GM21390 (cell line): Measurements from ENCODE around the gene F13A1.

Source experiments
- ATAC-seq: cut with Tn5 transposase; IDR thresholded peaks from one replicate; pipeline ENCODE4 v1.9.1; 2021; ENCODE audit not compliant: unreplicated experiment

Gene F13A1

DNA sequence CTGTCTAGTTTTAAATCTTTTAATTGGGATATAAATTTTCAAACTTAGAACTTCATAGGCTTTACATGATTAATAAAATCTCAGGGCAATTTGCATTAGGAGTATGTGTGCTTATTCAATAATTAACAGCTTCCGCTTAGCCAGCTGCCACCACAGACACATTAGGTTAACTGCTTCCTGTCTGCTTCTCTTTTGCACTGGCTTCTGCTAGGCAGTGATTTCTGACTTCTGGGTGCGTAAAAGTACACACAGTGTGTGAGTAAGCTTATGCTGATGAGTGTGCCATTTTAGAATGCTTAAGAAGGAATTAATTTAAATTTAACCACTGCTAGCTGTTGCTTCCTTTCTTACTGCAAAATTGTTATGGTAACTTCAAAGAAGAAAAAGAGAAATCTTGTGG is 73.9 kb downstream of the F13A1 start:
- peak; percentile 69 for ATAC-seq

DNA sequence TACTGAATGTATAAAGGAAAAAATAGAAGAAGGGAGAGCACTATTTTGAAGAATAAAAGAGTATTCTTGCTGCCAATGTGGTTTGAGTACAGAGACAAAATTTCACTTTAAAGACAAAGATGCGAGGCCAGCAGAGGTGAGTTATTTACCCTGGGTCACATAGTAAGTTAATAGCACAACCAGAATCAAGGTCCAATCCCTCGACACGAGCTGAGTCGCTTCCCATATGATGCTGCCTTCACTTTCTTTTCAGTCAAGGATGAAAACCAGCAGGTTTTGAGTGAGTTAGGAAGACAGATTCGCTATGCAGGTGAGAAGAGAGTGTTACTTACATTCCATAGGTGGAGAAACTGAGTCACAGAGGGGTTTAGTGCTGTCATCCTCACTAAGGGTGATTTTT is 75.8 kb downstream of the F13A1 start:
- ATAC-seq: no peak

DNA sequence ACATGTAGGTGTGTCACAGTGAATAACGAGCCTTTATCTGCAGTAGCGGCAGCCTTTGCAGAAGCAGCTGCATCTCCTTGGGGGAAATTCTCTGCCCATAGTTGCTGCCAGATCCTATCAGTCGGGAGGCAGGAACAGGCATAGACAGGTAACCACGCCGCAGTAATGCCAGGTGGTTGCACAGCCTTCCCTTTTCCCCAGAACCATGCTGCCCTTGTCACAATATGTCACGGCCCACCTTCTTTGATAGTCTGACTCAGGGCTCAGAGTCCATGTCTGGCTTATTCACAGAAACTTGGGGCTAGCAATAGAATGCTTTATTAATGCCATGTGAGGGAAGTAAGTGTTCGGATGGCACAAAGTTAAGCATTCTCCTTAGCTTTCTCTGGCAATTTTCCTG is 76.6 kb downstream of the F13A1 start:
- no peak for ATAC-seq

DNA sequence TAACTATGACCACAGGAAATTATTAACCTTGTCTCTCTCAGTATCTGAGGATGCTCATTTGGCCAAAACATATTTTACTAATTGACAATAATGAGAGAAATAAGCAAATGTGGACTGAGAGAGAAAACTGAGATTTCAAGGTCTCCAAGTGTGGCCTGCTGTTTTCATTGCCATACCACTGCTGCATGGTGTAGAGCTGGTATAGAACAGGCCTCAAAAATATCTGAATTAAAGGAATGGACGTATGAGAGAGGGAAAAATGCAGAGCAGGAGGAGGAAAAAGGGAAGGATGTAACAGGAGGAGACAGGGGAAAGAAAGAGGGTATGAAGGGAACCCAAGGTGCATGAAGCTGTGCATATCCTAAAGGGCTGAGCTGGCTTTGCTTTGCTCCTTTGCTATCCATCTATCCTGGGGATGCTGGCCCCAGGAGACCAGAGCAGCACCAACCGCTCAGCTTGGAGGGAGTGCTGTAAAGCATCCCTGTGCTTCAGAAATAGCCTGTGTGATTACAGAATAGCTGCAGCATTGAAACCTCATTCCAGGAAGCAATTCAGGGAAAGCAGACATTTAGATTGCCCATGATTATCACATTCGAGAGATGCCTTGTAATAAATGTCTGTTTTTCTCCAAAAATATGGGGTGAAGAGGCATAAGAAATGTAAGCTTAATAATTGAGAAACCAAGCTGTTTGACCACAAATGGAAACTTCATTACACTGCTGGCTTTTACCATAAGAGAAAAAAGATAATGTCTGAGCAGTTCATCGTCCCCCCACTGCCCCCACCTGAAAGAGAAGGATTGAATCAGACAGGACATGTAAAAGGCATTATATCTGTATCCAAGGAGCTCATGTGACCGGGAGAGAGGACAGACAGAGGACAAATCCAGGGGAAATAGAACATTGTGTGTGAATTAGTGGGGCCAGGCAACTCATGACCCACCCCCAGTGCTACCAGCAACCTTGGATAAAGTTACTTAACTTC is 80.6 kb downstream of the F13A1 start:
- ATAC-seq: no peak

DNA sequence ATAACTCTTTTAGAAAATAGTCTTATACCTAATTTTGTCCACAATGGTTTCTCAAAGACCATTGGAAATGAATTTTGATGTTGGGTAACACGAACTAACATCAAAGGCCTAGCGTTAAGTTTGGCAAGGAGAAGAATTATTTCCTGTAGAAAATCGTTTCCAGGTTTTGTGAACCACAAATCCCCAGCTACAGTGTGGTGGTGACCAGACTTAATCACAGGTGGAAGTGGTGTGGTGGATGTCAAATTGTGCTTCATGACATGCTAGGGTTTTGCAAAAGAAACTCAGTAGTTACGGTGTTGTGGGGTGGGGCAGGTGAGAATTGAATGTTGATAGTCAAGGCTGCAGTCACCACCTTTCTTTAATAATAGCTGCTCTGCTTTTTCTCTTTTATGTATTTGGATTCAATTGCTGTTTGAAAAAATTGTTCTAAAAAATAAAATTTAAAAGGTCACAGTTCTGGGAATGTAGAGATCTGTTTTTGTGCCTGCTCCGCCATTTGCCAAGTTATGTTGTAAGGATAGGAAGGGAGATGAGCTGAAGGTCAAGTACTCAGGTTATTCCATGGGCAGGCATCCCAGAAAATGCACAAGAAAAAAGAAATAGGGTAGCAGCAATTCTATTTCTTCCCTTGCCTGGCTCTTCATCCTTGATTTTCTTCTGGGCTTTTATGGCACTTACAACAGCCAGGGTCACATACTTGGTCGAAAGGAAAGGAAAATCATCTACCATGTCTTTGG is 83.6 kb downstream of the F13A1 start:
- no peak for ATAC-seq

DNA sequence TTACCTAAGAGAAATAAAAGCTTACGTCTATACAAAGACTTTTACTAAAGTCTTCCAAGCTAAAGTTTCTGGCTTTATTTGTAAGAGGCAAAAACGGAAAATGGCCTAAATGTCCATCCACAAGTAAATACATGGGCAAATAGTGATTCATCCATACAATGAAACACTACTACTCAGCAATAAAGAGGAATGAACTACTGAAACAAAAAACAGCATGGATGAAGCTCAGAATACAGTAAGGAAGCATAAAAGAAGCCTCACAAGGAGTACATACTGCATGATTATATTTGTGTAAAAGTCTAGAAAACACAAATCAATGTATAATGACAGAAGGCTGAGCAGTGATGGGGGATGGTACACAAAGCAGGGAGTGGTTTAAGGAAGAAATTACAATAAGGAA is 84.7 kb downstream of the F13A1 start:
- no peak for ATAC-seq

DNA sequence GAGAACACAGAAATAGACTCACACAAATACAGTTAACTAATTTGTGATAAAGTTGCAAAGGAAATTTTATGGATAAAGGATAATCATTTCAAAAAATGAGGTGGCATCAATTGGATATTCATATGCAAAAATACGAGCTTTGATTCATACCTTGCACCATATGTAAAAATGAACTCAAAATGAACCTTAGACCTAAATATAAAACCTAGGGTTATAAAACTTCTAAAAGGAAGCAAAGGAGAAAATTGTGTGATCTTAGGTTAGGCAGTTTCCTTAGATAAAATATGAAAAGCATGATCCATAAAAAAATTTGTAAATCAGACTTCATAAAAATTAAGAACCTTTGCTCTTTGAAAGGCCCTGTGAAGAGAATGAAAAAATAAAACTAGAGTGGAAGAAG is 85.5 kb downstream of the F13A1 start:
- ATAC-seq: no peak

DNA sequence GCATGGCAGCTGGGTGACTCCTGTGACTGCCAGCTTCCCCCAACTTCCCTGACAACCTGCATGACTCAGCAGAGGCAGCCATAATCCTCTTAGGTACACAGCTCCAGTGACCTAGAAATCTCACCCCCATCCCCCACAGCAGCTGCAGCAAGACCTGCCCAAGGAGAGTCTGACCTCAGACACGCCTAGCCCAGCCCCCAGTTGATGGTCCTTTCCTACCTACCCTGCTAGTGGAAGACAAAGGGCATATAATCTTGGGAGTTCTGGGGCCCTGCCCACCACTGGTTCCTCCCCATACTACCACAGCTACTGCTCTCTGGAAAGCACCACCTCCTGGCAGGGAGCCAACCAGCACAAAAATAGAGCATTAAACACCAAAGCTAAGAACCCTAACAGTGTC is 90.2 kb downstream of the F13A1 start:
- ATAC-seq: no peak

DNA sequence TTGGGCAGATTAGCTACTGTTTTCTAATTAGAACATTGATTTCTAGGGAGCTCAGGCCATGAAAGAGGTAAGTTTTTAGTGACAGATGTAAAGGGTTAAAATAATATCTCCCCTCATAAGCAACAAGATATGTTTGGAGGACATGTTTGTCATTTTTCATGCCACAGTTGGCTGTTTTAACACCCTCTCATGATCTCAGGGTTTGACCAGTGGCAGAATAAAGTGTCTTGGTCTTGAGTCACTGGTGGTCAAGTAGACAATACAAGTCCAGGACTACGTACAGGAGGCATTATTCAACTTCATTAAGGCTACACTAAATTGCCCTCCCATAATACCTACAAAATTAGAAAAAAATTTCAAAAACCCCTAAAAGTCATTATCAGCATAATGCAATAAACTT is 92.6 kb downstream of the F13A1 start:
- no peak for ATAC-seq

DNA sequence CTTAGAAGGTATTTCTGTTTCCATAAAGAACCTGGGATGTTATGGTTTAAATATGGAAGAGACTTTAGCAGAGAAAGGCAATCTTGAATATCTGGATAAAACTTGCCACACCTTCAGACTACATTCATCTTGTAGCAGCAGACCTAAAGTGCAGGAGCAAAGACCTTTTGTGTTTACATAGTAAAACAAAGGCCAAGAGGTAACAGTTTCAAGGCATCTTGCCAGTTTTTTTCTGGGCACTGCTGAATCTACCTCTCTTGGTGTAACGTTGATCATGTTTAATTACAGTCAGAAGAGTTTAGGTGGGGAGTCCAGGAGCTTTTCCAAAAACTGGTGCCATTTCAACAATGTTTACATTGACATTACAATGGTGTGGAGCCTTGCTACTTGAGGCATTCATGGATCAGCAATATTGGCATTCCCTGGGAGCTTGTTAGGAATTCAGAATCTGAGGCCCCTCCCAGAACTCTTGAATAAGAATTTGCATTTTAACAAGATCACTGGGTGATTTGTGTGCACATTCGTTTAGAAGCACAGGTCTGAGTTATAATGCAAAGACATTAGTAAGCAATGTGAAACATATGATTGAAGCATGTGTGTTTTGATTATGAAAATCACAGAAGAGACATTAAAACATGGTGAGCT is 94.5 kb downstream of the F13A1 start:
- ATAC-seq: no peak

DNA sequence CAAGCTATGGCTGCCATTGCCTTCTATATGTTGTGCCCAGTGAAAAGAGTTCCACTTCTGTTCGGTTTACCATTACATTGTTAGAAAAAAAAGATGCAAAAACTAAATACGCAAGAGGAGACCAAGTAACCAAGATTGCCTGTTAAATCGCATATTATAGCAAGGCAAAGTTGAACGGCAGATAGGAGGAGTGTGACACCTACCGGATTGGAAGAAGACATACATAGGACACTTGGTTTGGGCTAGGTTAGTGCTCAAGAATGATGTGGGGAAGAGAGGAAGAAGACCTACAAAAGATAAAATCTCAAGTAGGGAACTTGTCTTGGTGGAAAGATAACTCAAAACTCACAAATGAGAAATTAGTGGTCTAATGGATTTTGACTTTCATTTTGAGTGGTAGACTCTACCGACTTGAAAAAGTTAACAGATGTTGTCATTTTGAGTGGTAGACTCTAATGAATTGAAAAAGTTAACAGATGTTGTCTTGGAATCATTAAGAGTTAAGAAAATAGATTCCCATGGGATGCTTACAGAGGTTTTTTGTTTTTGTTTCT is 95.5 kb downstream of the F13A1 start:
- ATAC-seq: no peak

DNA sequence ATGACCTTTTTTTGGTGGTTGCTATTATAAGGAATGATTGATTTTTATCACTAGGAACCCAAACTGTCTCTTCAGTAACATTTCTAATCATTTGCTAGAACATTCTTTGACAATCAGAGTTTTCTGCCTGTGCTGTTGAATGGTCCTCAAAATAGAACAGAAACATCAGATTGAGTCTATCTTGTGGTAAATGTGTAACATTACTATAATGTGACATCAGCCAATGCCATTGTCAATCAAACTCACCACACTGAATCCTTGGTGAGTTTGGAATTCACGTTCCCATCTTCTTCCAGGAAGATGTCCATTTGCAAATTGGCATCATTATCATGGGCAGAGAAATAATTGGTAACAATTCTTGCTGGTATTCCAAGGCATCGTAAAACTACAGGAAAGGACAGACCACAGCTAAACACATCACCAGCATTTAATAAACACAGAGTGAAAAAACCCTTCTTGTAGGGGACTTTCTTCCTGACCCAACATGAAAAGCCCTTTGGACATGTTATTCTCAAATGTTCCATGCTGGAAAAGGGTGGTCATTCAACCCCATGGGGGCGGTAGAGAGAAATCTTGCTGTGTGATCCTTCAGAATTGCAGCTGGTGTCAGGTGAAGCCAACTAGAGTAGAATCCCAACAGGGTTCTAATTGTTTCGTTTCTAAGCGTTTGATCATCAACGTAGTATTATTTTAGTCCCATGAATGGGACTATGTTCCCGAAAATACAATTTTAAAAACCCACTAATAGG is 98.5 kb downstream of the F13A1 start:
- ATAC-seq: no peak

DNA sequence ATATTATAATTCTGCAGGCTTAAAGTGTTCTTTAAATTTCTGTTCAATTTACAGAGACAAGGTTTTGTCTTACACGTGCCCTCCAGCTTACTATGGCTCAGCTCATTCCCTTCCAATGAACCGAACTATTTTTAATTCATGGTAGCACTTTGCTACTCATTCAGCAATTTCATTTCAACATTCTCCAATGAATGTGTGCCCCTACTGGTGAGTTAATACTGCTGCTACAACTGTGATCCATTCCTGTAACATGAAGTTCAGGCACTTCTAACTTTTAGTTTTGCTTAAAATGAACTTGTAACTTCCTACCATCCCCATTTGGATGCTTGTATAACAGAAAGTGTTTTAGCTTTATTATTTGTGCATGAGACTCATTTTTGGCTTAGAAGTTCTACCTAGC is 99.7 kb downstream of the F13A1 start:
- no peak for ATAC-seq

DNA sequence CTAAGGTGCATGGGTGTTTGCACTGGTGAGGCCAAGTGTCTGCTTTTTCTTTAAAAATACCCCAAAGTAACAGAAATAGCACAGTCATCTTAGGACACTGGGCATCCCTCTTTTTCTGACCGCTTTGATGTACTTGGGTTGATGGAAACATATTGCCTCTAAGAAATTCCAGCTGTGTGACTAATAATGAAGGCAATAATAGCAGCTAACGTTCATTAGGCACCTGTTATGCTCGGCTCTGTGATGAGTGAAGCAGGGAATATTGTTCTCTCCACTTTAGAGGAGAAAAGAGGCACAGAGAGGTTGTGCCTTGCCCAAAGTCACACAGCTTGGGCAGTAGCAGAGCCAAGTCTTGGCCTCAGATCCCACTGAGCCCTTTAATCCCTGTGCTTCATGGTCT is 100.7 kb downstream of the F13A1 start:
- ATAC-seq: no peak

DNA sequence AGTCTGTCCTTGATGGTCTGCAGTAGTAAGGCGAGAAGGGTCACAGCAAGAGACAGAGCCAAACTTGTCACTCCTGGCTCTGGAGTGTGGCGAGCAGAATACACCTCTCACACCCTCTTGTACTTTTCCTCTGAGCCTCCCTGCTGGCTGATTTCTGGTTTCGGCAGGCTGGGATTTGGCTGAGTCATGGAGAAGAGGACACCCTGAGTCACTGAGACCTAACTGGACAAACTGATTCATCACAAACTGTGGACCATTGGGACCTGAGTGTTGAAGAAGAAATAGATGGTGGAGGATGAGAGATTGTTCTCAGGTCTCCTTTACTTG is 101.7 kb downstream of the F13A1 start:
- no peak for ATAC-seq

DNA sequence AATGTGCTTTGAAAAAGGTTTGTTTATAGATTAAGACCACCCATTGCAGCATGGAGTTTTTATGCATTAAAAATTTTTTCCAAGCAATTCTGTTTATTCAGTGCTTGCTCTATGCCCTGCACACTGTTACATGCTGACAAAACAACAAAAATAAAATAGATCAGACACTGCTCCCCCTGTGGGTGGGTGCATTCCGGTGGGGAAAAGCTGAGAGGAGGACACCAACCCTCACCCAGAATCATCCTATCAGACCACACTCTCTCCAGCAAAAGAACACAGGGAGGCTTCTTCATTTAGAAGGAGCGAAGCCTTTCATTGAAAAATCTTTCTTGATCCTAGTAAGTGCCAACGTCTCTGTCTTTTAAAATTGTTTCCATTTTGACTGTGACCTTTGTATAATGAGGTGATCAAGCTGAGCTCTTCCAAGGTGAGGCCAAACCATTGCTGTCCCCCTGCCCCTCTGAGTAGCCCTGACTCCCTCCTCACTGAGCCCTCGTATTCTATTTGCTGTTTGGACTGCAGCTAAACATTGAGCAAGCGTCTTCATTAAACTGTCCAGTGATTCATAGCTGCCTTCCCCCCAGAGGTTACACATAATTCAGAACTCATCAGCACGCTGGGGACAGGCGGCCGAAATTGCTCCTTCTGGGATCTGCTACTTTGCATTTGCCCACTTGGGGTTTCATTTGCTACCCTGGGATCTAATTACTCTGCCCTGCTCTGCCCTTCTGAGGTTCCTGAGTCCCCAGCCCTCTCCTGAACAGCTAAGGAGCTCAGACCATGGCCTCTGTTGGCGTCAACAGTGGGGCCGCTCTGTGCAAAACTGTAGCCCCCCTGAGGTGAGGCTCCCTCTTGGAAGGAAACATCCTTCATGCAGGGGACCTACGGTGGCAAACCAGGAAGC is 102.4 kb downstream of the F13A1 start:
- ATAC-seq: no peak

DNA sequence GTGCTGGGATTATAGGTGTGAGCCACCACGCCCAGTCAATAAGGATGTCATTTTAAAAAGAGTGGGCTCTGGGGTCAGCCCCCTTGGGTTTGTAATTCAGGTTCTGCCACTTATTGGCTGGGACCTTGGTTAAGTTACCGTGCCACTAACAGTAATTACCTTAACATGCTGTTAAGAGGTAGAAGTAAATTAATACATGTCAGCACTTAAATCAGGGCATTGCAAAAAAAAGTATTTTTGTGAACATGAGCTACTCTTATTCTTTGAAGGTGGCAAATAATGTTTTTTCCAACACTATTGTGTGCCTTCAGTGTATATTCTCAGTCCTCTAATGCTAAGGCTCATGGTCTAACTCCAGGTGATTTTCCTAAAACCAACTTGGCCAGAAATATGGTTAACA is 109.5 kb downstream of the F13A1 start:
- no peak for ATAC-seq

DNA sequence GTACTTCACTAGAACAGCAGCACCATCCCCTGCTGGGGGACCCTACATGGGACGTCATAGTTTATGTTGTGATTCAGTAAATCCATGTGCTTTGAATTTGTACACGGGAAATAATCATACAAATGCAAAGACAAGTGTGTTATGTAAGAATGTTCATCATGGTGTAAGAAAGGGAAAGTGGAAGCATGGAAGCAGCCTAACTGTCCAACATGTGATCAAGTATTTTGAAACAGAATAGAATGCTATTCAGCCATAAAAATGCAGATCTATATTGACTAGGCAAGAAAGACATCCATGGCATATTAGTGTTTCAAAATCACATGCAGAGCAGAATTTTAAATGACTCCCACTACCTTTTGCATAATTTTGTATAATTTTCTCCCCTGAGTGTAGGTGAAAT is 117.6 kb downstream of the F13A1 start:
- no peak for ATAC-seq

DNA sequence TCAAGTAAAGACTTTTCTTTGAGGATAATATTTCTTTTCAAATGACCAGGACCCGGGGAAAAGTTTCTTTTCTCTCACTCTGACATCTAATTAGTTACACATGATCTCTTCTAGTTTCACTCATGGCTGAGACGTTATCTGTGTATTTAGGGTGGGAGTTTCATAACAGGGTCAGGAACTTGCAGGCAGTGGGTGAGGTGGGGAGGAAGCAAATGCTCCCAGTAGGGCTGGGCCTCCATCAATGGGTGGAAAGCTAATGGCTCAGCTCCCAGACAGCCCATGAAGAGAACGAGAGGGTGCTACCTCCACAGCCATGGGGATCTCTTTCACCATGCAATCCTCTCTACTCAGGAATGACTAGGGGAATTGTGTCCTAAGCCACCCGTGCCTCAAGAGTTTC is 119.3 kb downstream of the F13A1 start:
- no peak for ATAC-seq

DNA sequence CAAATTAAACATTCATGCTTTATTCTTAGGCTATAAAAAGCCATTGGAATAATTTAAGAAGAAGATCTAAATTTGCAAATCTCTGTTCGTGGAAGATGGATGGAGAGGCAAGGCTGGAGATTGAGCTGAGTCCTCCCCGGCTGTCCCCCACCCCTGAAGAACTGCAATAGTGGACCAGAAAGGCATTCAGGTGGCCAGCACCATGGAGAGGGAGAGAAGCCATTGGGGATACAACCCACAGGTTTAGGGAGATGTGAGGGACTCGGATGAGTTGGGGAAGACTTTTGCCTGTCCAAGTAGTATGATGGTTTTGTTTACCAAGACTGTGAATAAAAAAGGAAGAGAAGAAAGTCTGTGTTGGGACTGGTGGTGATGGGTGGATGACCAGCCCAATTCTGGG is 120.8 kb downstream of the F13A1 start:
- no peak for ATAC-seq
